ENCODE measurements around the gene SETD1A.

SETD1A gene

GRCh38 chr16:31003744-31004143, 46.2 kb downstream of the SETD1A start:
- DNase-seq (ENCODE audit: low spot score): no peak
- H3K4me1 ChIP-seq (ENCODE audit: insufficient read depth, poor library complexity, severe bottlenecking): peaks cover 4% of the 10 kb centered on the region
- H3K4me3 ChIP-seq (ENCODE audit: severe bottlenecking): no peak overlapping the region
- no peaks in the 10 kb centered on the region for H3K27me3 ChIP-seq (ENCODE audit: insufficient read depth, poor library complexity, severe bottlenecking)
- H3K36me3 ChIP-seq (ENCODE audit: low read depth): no peaks in the 10 kb centered on the region
- H3K27ac ChIP-seq (ENCODE audit: poor library complexity, severe bottlenecking): no peak overlapping the region
- H3K9me3 ChIP-seq (ENCODE audit: severe bottlenecking): no peaks in the 10 kb centered on the region
- ATAC-seq (ENCODE audit: low read depth): no peak
- no peak for TF ChIP-seq CTCF (IDR thresholded peaks at IDR 0.05; ENCODE audit: poor library complexity, severe bottlenecking)

- Histone ChIP-seq H3K4me1 (ENCODE audit: insufficient read depth, poor library complexity, severe bottlenecking) (peaks cover 4% of the 10 kb centered on the region), H3K9me3 (ENCODE audit: severe bottlenecking) (no peaks in the 10 kb centered on the region)
Measured at GRCh38 chr16:31004658-31005057, 47.1 kb downstream of the SETD1A start.

GRCh38 chr16:31005350-31006085, 48.0 kb downstream of the SETD1A start:
- no peak for ATAC-seq (ENCODE audit: low read depth)
- H3K4me3 ChIP-seq (ENCODE audit: severe bottlenecking): no peak overlapping the region
- no peak for TF ChIP-seq CTCF (IDR thresholded peaks at IDR 0.05; ENCODE audit: poor library complexity, severe bottlenecking)
- no peaks in the 10 kb centered on the region for H3K36me3 ChIP-seq (ENCODE audit: low read depth)
- no peaks in the 10 kb centered on the region for H3K9me3 ChIP-seq (ENCODE audit: severe bottlenecking)
- no peak overlapping the region for H3K27ac ChIP-seq (ENCODE audit: poor library complexity, severe bottlenecking)
- H3K27me3 ChIP-seq (ENCODE audit: insufficient read depth, poor library complexity, severe bottlenecking): no peaks in the 10 kb centered on the region
- no peak for DNase-seq (ENCODE audit: low spot score)
- peaks cover 4% of the 10 kb centered on the region for H3K4me1 ChIP-seq (ENCODE audit: insufficient read depth, poor library complexity, severe bottlenecking)

More at GRCh38 chr16:31004658-31005057, 47.1 kb downstream of the SETD1A start:
- Histone ChIP-seq H3K4me3 (ENCODE audit: severe bottlenecking) (no peak overlapping the region), H3K36me3 (ENCODE audit: low read depth) (no peaks in the 10 kb centered on the region), H3K27me3 (ENCODE audit: insufficient read depth, poor library complexity, severe bottlenecking) (no peaks in the 10 kb centered on the region), H3K27ac (ENCODE audit: poor library complexity, severe bottlenecking) (no peak overlapping the region)
- DNase-seq (ENCODE audit: low spot score) (no peak), ATAC-seq (ENCODE audit: low read depth) (no peak)
- no peak for TF ChIP-seq CTCF (IDR thresholded peaks at IDR 0.05; ENCODE audit: poor library complexity, severe bottlenecking)

- no peak for DNase-seq (ENCODE audit: low spot score)
Measured at GRCh38 chr16:31006086-31006385, 48.5 kb downstream of the SETD1A start.

More at GRCh38 chr16:31006086-31006385, 48.5 kb downstream of the SETD1A start:
- Histone ChIP-seq H3K36me3 (ENCODE audit: low read depth) (no peaks in the 10 kb centered on the region), H3K4me1 (ENCODE audit: insufficient read depth, poor library complexity, severe bottlenecking) (peaks cover 4% of the 10 kb centered on the region), H3K9me3 (ENCODE audit: severe bottlenecking) (no peaks in the 10 kb centered on the region), H3K27ac (ENCODE audit: poor library complexity, severe bottlenecking) (no peak overlapping the region), H3K4me3 (ENCODE audit: severe bottlenecking) (no peak overlapping the region), H3K27me3 (ENCODE audit: insufficient read depth, poor library complexity, severe bottlenecking) (peaks cover 3% of the 10 kb centered on the region)
- ATAC-seq (ENCODE audit: low read depth): no peak
- TF ChIP-seq CTCF (IDR thresholded peaks at IDR 0.05; ENCODE audit: poor library complexity, severe bottlenecking): no peak

Data from RWPE2 (cell line).